ENCODE data around the gene FAM170B. TPM values are rescaled to one million over a fixed set of nuclear protein-coding genes. Genes with fewer than 3 reads are reported as not detected.

FAM170B gene
- total and polyA plus RNA-seq, 9 of the 15 experiments (the other 6 are each of a cell fraction or from before 2014, with no cell fraction given), result 0.11 to 0.21 TPM; not detected in 7

Other genes with a start within 250 kb of the FAM170B start
- not detected in 2 replicates for gene LRRC18, start 194.2 kb downstream of the FAM170B start, total RNA-seq (2014; rRNA removed)
- not detected in 2 replicates for gene LRRC18, start 194.2 kb downstream of the FAM170B start, total RNA-seq (2014; rRNA removed; fragmentation: Illumina TruSeq; extraction: Trizol)
- gene LRRC18, start 194.2 kb downstream of the FAM170B start, total RNA-seq (2015; rRNA removed; fragmentation: Illumina TruSeq; extraction: Trizol), result not detected in 2 replicates
- gene LRRC18, start 194.2 kb downstream of the FAM170B start, total RNA-seq (2021), result not detected in 2 replicates
- gene LRRC18, start 194.2 kb downstream of the FAM170B start, polyA plus RNA-seq (2011; rRNA removed), result not detected in 2 replicates
- gene LRRC18, start 194.2 kb downstream of the FAM170B start, polyA plus RNA-seq (2014; fragmentation: Illumina TruSeq; extraction: Trizol), result not detected in 2 replicates
- gene LRRC18, start 194.2 kb downstream of the FAM170B start, polyA plus RNA-seq (2014; fragmentation: Nextera tagmentation; extraction: Ambion mirVana), result not detected
- gene LRRC18, start 194.2 kb downstream of the FAM170B start, polyA plus RNA-seq (2014; rRNA removed), result not detected in 2 replicates
- 2.3 and 3.2 TPM in 2 replicates for gene VSTM4, start 18.5 kb downstream of the FAM170B start, total RNA-seq (2014; rRNA removed)
- 2.9 and 3.5 TPM in 2 replicates for gene VSTM4, start 18.5 kb downstream of the FAM170B start, total RNA-seq (2014; rRNA removed; fragmentation: Illumina TruSeq; extraction: Trizol)
- gene VSTM4, start 18.5 kb downstream of the FAM170B start, total RNA-seq (2015; rRNA removed; fragmentation: Illumina TruSeq; extraction: Trizol), result 1.4 and 1.5 TPM in 2 replicates
- 3.9 and 4.5 TPM in 2 replicates for gene VSTM4, start 18.5 kb downstream of the FAM170B start, total RNA-seq (2021)
- 7.3 and 7.9 TPM in 2 replicates for gene VSTM4, start 18.5 kb downstream of the FAM170B start, polyA plus RNA-seq (2011; rRNA removed)
- gene VSTM4, start 18.5 kb downstream of the FAM170B start, polyA plus RNA-seq (2014; fragmentation: Illumina TruSeq; extraction: Trizol), result 4.1 and 5.0 TPM in 2 replicates
- 1 to 10 TPM; 1.0 to 1.1 TPM for gene VSTM4, start 18.5 kb downstream of the FAM170B start, polyA plus RNA-seq (2014; fragmentation: Nextera tagmentation; extraction: Ambion mirVana)
- 3.0 TPM in 2 replicates for gene VSTM4, start 18.5 kb downstream of the FAM170B start, polyA plus RNA-seq (2014; rRNA removed)
- gene TMEM273, start 54.4 kb upstream of the FAM170B start, total RNA-seq (2014; rRNA removed), result 93.1 and 94.3 TPM in 2 replicates
- 72.3 and 78.7 TPM in 2 replicates for gene TMEM273, start 54.4 kb upstream of the FAM170B start, total RNA-seq (2014; rRNA removed; fragmentation: Illumina TruSeq; extraction: Trizol)
- gene TMEM273, start 54.4 kb upstream of the FAM170B start, total RNA-seq (2015; rRNA removed; fragmentation: Illumina TruSeq; extraction: Trizol), result 90.7 and 95.6 TPM in 2 replicates
- 63.1 and 64.3 TPM in 2 replicates for gene TMEM273, start 54.4 kb upstream of the FAM170B start, total RNA-seq (2021)
- gene TMEM273, start 54.4 kb upstream of the FAM170B start, polyA plus RNA-seq (2011; rRNA removed), result 38.9 and 39.2 TPM in 2 replicates
- 126 and 127 TPM in 2 replicates for gene TMEM273, start 54.4 kb upstream of the FAM170B start, polyA plus RNA-seq (2014; fragmentation: Illumina TruSeq; extraction: Trizol)
- gene TMEM273, start 54.4 kb upstream of the FAM170B start, polyA plus RNA-seq (2014; fragmentation: Nextera tagmentation; extraction: Ambion mirVana), result 100 to 1,000 TPM in 1 of 2 experiments, 10 to 100 TPM in 1; 97.3 to 102 TPM
- 131 and 145 TPM in 2 replicates for gene TMEM273, start 54.4 kb upstream of the FAM170B start, polyA plus RNA-seq (2014; rRNA removed)
- 1.1 and 1.7 TPM in 2 replicates for gene C10orf71, start 165.1 kb upstream of the FAM170B start, total RNA-seq (2014; rRNA removed)
- gene C10orf71, start 165.1 kb upstream of the FAM170B start, total RNA-seq (2014; rRNA removed; fragmentation: Illumina TruSeq; extraction: Trizol), result 1.7 and 2.2 TPM in 2 replicates
- 1.5 and 2.4 TPM in 2 replicates for gene C10orf71, start 165.1 kb upstream of the FAM170B start, total RNA-seq (2015; rRNA removed; fragmentation: Illumina TruSeq; extraction: Trizol)
- 4.5 and 4.9 TPM in 2 replicates for gene C10orf71, start 165.1 kb upstream of the FAM170B start, total RNA-seq (2021)
- gene C10orf71, start 165.1 kb upstream of the FAM170B start, polyA plus RNA-seq (2011; rRNA removed), result 0.89 and 1.0 TPM in 2 replicates
- 2.1 and 2.5 TPM in 2 replicates for gene C10orf71, start 165.1 kb upstream of the FAM170B start, polyA plus RNA-seq (2014; fragmentation: Illumina TruSeq; extraction: Trizol)
- under 1 TPM; 0.06 to 0.30 TPM for gene C10orf71, start 165.1 kb upstream of the FAM170B start, polyA plus RNA-seq (2014; fragmentation: Nextera tagmentation; extraction: Ambion mirVana)
- 1.1 and 1.3 TPM in 2 replicates for gene C10orf71, start 165.1 kb upstream of the FAM170B start, polyA plus RNA-seq (2014; rRNA removed)

All from K562 (cell line).